Neural progenitor cell (in vitro differentiated cells): ENCODE results near the gene AIDA.

Source experiments
- EZH2 ChIP-seq: fragments of 200-600 bp; sonication (generic); IDR thresholded peaks from 2 replicates; pipeline ENCODE4 v1.6.1; 2017; ENCODE audit warnings: antibody characterized with exemption, mild to moderate bottlenecking, moderate library complexity
- EZH2phosphoT487 ChIP-seq: fragments of 200-600 bp; sonication (generic); IDR thresholded peaks from 2 replicates; pipeline ENCODE4 v1.6.1; 2017; ENCODE audit warnings: antibody characterized with exemption
- TF ChIP-seq, protein P1 (sequence below): fragments of 200-600 bp; sonication (generic); IDR thresholded peaks from 2 replicates; pipeline ENCODE4 v1.5.1; 2017; ENCODE audit warnings: antibody characterized with exemption, mild to moderate bottlenecking

DNA sequence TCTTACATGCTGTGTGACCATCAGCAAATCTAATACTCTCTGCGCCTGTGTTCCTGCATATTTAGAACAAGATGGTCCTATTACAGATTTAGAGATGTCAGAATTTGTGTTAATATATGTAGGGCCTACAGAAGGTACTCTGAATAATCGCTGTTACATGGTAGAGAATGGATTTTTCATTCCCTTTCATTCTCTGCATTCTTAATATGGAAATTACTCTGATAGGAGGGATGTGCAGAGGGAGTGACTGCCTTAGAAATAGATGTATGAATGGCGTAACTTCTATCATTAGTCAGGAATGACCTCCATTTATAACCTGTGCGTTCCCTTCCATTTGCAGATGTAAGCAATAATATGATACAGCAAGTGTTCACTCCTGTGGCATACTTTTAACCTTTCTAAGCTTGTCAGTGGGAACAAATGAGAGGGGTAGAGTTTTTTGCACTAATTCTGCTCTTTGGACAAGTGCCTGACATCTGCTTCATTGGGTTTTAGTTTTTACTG lies 48.8 kb downstream of the AIDA start:
- TF ChIP-seq, protein P1, sequence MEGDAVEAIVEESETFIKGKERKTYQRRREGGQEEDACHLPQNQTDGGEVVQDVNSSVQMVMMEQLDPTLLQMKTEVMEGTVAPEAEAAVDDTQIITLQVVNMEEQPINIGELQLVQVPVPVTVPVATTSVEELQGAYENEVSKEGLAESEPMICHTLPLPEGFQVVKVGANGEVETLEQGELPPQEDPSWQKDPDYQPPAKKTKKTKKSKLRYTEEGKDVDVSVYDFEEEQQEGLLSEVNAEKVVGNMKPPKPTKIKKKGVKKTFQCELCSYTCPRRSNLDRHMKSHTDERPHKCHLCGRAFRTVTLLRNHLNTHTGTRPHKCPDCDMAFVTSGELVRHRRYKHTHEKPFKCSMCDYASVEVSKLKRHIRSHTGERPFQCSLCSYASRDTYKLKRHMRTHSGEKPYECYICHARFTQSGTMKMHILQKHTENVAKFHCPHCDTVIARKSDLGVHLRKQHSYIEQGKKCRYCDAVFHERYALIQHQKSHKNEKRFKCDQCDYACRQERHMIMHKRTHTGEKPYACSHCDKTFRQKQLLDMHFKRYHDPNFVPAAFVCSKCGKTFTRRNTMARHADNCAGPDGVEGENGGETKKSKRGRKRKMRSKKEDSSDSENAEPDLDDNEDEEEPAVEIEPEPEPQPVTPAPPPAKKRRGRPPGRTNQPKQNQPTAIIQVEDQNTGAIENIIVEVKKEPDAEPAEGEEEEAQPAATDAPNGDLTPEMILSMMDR, result no peak
- no peak for TF ChIP-seq EZH2
- TF ChIP-seq EZH2phosphoT487, result no peak
